ENCODE measurements around the gene ZNF646. TPM values are rescaled to one million over a fixed set of nuclear protein-coding genes. Genes with fewer than 3 reads are reported as not detected.

ZNF646 gene
- total and polyA plus RNA-seq, 2 of the 13 experiments (the other 11 are each of a cell fraction or from before 2014, with no cell fraction given), result 3.4 to 10.9 TPM

GRCh38 chr16:31073142-31073969 lies 866 bp upstream of the ZNF646 start (continued):
- TF ChIP-seq SNAPC4 (CRISPR knock-in tag; IDR thresholded peaks at IDR 0.05) (0 out of 2 replicates have a peak, but pooled peaks have one; percentile 11), PLSCR1 (CRISPR knock-in tag; IDR thresholded peaks at IDR 0.05; ENCODE audit: borderline replicate concordance) (no peak; the same call in 1 of the 2 replicates), HOXA9 (CRISPR knock-in tag; IDR thresholded peaks at IDR 0.05; ENCODE audit: borderline replicate concordance) (no peak), GTF3A (CRISPR knock-in tag; conservative IDR thresholded peaks at IDR 0.05) (no peak; the same call in 1 of the 2 replicates), ZNF503 (CRISPR knock-in tag; IDR thresholded peaks at IDR 0.05) (peak; percentile 83; the same call in 1 of the 2 replicates), ZC3H4 (CRISPR knock-in tag; IDR thresholded peaks at IDR 0.05; ENCODE audit: borderline replicate concordance) (no peak), ZSCAN25 (CRISPR knock-in tag; IDR thresholded peaks at IDR 0.05) (peak; percentile 60; the same call in 1 of the 2 replicates), ZNF382 (CRISPR knock-in tag; IDR thresholded peaks at IDR 0.05; ENCODE audit: borderline replicate concordance) (no peak), ZNF446 (CRISPR knock-in tag; IDR thresholded peaks at IDR 0.05) (0 out of 2 replicates have a peak, but pooled peaks have one; percentile 87), HIVEP1 (CRISPR knock-in tag; IDR thresholded peaks at IDR 0.05) (no peak), HMGXB4 (CRISPR knock-in tag; IDR thresholded peaks at IDR 0.05; ENCODE audit: borderline replicate concordance in 1 of 2, low read depth in 1 of 2) (peak; percentile 58 to 85), SATB2 (CRISPR knock-in tag; IDR thresholded peaks at IDR 0.05) (peak; percentile 61), REST (IDR thresholded peaks at IDR 0.05; ENCODE audit: borderline replicate concordance in 1 of 2, low read depth in 1 of 2, low read length in 2 of 2) (peak in 1 of 2 experiments; percentile 51; a peak in 1 of 4 replicates)
